ENCODE results near the gene THEM4. TPM values are rescaled to one million over a fixed set of nuclear protein-coding genes. Genes with fewer than 3 reads are reported as not detected.

Gene THEM4
- total RNA-seq, 3 donors from 2014 or later (not counting 1 experiment from before 2014, with no cell fraction given) = 11.9 to 16.2 (median 15.5) TPM

- no peak for DNase-seq
- Mint-ChIP-seq H3K4me1 (peaks cover 30 to 59% of the 10 kb centered on the region in 2 donors), H3K4me3 (no peak overlapping the region), H3K9me3 (no peaks in the 10 kb centered on the region), H3K27me3 (ENCODE audit: low read depth in 2 of 2) (peaks cover 0 to 11% of the 10 kb centered on the region in 2 donors), H3K27ac (no peak overlapping the region), H3K36me3 (no peaks in the 10 kb centered on the region)
- TF ChIP-seq CTCF (IDR thresholded peaks at IDR 0.05) = no peak
- H3K4me3 ChIP-seq (ENCODE audit: low read length) = no peak overlapping the region
- H3K9me3 ChIP-seq (ENCODE audit: control insufficient read depth, insufficient read depth, low read length) = no peaks in the 10 kb centered on the region
- no peak for ATAC-seq
- no peaks in the 10 kb centered on the region for H3K36me3 ChIP-seq (ENCODE audit: control insufficient read depth, insufficient read depth, low read length)
- no peaks in the 10 kb centered on the region for H3K27me3 ChIP-seq (ENCODE audit: control insufficient read depth, insufficient read depth, low read length)
- intact Hi-C loops (cut with micrococcal nuclease) = no loop called here
- 72% methylated on average over 10 of the region's 10 CpGs for WGBS (ENCODE audit: insufficient coverage)
- peak overlapping the region; percentile 22 for H3K27ac ChIP-seq (ENCODE audit: low read length)
- H3K4me1 ChIP-seq (ENCODE audit: control insufficient read depth, insufficient read depth, low read length) = peaks cover 73% of the 10 kb centered on the region
Measured at GRCh38 chr1:151832318-151832980, 76.9 kb downstream of the THEM4 start.

- H3K36me3 Mint-ChIP-seq = no peaks in the 10 kb centered on the region
- H3K4me1 Mint-ChIP-seq = peaks cover 21 to 51% of the 10 kb centered on the region in 2 donors
- H3K4me3 Mint-ChIP-seq = peak within 1 kb of the TSS; percentile 13
- no peak within 1 kb of the TSS for H3K4me3 ChIP-seq (ENCODE audit: low read length)
- WGBS (ENCODE audit: insufficient coverage) = 85% methylated on average over 5 of the region's 5 CpGs
- H3K27ac ChIP-seq (ENCODE audit: low read length) = peak within 1 kb of the TSS; percentile 49
- ATAC-seq (no peak), DNase-seq (no peak)
- peaks cover 68% of the 10 kb centered on the region for H3K4me1 ChIP-seq (ENCODE audit: control insufficient read depth, insufficient read depth, low read length)
- no peaks in the 10 kb centered on the region for H3K9me3 Mint-ChIP-seq
- no peaks in the 10 kb centered on the region for H3K27me3 ChIP-seq (ENCODE audit: control insufficient read depth, insufficient read depth, low read length)
- intact Hi-C loops (cut with micrococcal nuclease) = no loop called here
- H3K9me3 ChIP-seq (ENCODE audit: control insufficient read depth, insufficient read depth, low read length) = no peaks in the 10 kb centered on the region
- H3K27ac Mint-ChIP-seq = no peak within 1 kb of the TSS
- no peaks in the 10 kb centered on the region for H3K36me3 ChIP-seq (ENCODE audit: control insufficient read depth, insufficient read depth, low read length)
- peaks cover 0 to 10% of the 10 kb centered on the region in 2 donors for H3K27me3 Mint-ChIP-seq (ENCODE audit: low read depth in 2 of 2)
- TF ChIP-seq CTCF (IDR thresholded peaks at IDR 0.05) = no peak
Measured at GRCh38 chr1:151831605-151832004, 77.7 kb downstream of the THEM4 start, which contains the start of gene RORC. RORC (minus strand) TSS chr1:151831802; CDS start chr1:151831764, 38 bp downstream.

GRCh38 chr1:151831256-151831591 lies 78.1 kb downstream of the THEM4 start:
- no peak for ATAC-seq
- 88% methylated on average over 4 of the region's 4 CpGs for WGBS (ENCODE audit: insufficient coverage)
- Histone ChIP-seq H3K27me3 (ENCODE audit: control insufficient read depth, insufficient read depth, low read length) (no peaks in the 10 kb centered on the region), H3K27ac (ENCODE audit: low read length) (peak overlapping the region; percentile 49), H3K4me3 (ENCODE audit: low read length) (no peak overlapping the region), H3K9me3 (ENCODE audit: control insufficient read depth, insufficient read depth, low read length) (no peaks in the 10 kb centered on the region), H3K4me1 (ENCODE audit: control insufficient read depth, insufficient read depth, low read length) (peaks cover 69% of the 10 kb centered on the region), H3K36me3 (ENCODE audit: control insufficient read depth, insufficient read depth, low read length) (no peaks in the 10 kb centered on the region)
- H3K4me3 Mint-ChIP-seq = no peak overlapping the region
- H3K27ac Mint-ChIP-seq = no peak overlapping the region
- DNase-seq = no peak
- H3K36me3 Mint-ChIP-seq = no peaks in the 10 kb centered on the region
- intact Hi-C loops (cut with micrococcal nuclease) = no loop called here
- no peak for TF ChIP-seq CTCF (IDR thresholded peaks at IDR 0.05)
- peaks cover 0 to 8% of the 10 kb centered on the region in 2 donors for H3K27me3 Mint-ChIP-seq (ENCODE audit: low read depth in 2 of 2)
- no peaks in the 10 kb centered on the region for H3K9me3 Mint-ChIP-seq
- H3K4me1 Mint-ChIP-seq = peaks cover 17 to 51% of the 10 kb centered on the region in 2 donors

GRCh38 chr1:151830055-151830454 lies 79.3 kb downstream of the THEM4 start:
- ATAC-seq (no peak), DNase-seq (no peak)
- Histone ChIP-seq H3K4me1 (ENCODE audit: control insufficient read depth, insufficient read depth, low read length) (peaks cover 73% of the 10 kb centered on the region), H3K36me3 (ENCODE audit: control insufficient read depth, insufficient read depth, low read length) (no peaks in the 10 kb centered on the region), H3K27me3 (ENCODE audit: control insufficient read depth, insufficient read depth, low read length) (no peaks in the 10 kb centered on the region), H3K27ac (ENCODE audit: low read length) (peak overlapping the region; percentile 35), H3K9me3 (ENCODE audit: control insufficient read depth, insufficient read depth, low read length) (no peaks in the 10 kb centered on the region), H3K4me3 (ENCODE audit: low read length) (no peak overlapping the region)
- H3K36me3 Mint-ChIP-seq = no peaks in the 10 kb centered on the region
- intact Hi-C loops (cut with micrococcal nuclease) = no loop called here
- H3K27me3 Mint-ChIP-seq (ENCODE audit: low read depth in 2 of 2) = peaks cover 0 to 8% of the 10 kb centered on the region in 2 donors
- no peaks in the 10 kb centered on the region for H3K9me3 Mint-ChIP-seq
- peak overlapping the region in 1 of 2 donors; percentile 28 for H3K27ac Mint-ChIP-seq
- H3K4me3 Mint-ChIP-seq = peak overlapping the region; percentile 53
- WGBS (ENCODE audit: insufficient coverage) = 55% methylated on average over 5 of the region's 6 CpGs
- H3K4me1 Mint-ChIP-seq = peaks cover 17 to 52% of the 10 kb centered on the region in 2 donors
- no peak for TF ChIP-seq CTCF (IDR thresholded peaks at IDR 0.05)
